Astrocyte (in vitro differentiated cells and primary cell): ENCODE measurements around the gene UVRAG. TPM values are rescaled to one million over a fixed set of nuclear protein-coding genes. Genes with fewer than 3 reads are reported as not detected.

Experiments
- DNase-seq: peaks from one replicate; pipeline ENCODE4 v3.0.0-alpha.2; 2010; ENCODE audit warnings: low read depth
- FAIRE-seq: peaks from 2 replicates; lab custom pipeline; 2011; peaks lifted over from hg19 to GRCh38; lab: Jason Lieb, UNC
- H2AFZ ChIP-seq: 2 replicates; pipeline ENCODE4 v1.6.0; 2012; ENCODE audit warnings: low read depth, low read length, inconsistent platforms
- H3K27ac ChIP-seq: 2 replicates; pipeline ENCODE4 v1.5.1; 2011; ENCODE audit warnings: low read depth, low read length, inconsistent platforms
- H3K27me3 ChIP-seq: 2 replicates; pipeline ENCODE4 v1.6.0; 2011; ENCODE audit warnings: low read length, inconsistent platforms; ENCODE audit not compliant: insufficient read depth
- H3K36me3 ChIP-seq: 2 replicates; pipeline ENCODE4 v1.5.1; 2011; ENCODE audit warnings: low read length, inconsistent platforms; ENCODE audit not compliant: insufficient read depth
- H3K4me1 ChIP-seq: 2 replicates; pipeline ENCODE4 v1.5.1; 2011; ENCODE audit warnings: low read length, inconsistent platforms; ENCODE audit not compliant: insufficient read depth
- H3K4me2 ChIP-seq: 2 replicates; pipeline ENCODE4 v1.6.0; 2012; ENCODE audit warnings: low read length, inconsistent platforms
- H3K4me3 ChIP-seq: 2 replicates; pipeline ENCODE4 v1.5.1; 2011; ENCODE audit warnings: low read depth, mild to moderate bottlenecking, low read length, inconsistent platforms; ENCODE audit not compliant: insufficient read depth
- H3K79me2 ChIP-seq: 2 replicates; pipeline ENCODE4 v1.6.0; 2012; ENCODE audit warnings: mild to moderate bottlenecking, low read length, inconsistent platforms; ENCODE audit not compliant: insufficient read depth
- H3K9ac ChIP-seq: 2 replicates; pipeline ENCODE4 v1.6.0; 2012; ENCODE audit warnings: mild to moderate bottlenecking, low read length, inconsistent platforms
- H3K9me3 ChIP-seq: 2 replicates; pipeline ENCODE4 v1.5.1; 2012; ENCODE audit warnings: low read depth, mild to moderate bottlenecking, low read length, inconsistent platforms; ENCODE audit not compliant: insufficient read depth
- H4K20me1 ChIP-seq: 2 replicates; pipeline ENCODE4 v1.6.0; 2012; ENCODE audit warnings: low read length, inconsistent platforms; ENCODE audit not compliant: insufficient read depth
- H3K27ac Mint-ChIP-seq: one replicate; pipeline ENCODE4 v1.8.0; 2021; ENCODE audit warnings: mild to moderate bottlenecking, mixed read lengths; ENCODE audit not compliant: unreplicated experiment
- H3K27me3 Mint-ChIP-seq: one replicate; pipeline ENCODE4 v1.8.0; 2021; ENCODE audit warnings: low read depth, mixed read lengths; ENCODE audit not compliant: unreplicated experiment
- H3K36me3 Mint-ChIP-seq: one replicate; pipeline ENCODE4 v1.8.0; 2021; ENCODE audit warnings: low read depth, mixed read lengths; ENCODE audit not compliant: unreplicated experiment
- H3K4me1 Mint-ChIP-seq: one replicate; pipeline ENCODE4 v1.8.0; 2021; ENCODE audit warnings: low read depth, mixed read lengths; ENCODE audit not compliant: unreplicated experiment
- H3K4me3 Mint-ChIP-seq: one replicate; pipeline ENCODE4 v1.8.0; 2021; ENCODE audit warnings: mild to moderate bottlenecking, moderate library complexity, mixed read lengths; ENCODE audit not compliant: unreplicated experiment
- H3K9me3 Mint-ChIP-seq: one replicate; pipeline ENCODE4 v1.8.0; 2021; ENCODE audit warnings: mild to moderate bottlenecking, mixed read lengths; ENCODE audit not compliant: unreplicated experiment
- CTCF ChIP-seq: IDR thresholded peaks from 2 replicates; pipeline ENCODE4 v1.5.1; 2011; ENCODE audit warnings: low read depth, mild to moderate bottlenecking, inconsistent platforms, low read length, moderate library complexity; ENCODE audit not compliant: insufficient read depth
- EZH2 ChIP-seq: IDR thresholded peaks from 2 replicates; pipeline ENCODE4 v1.6.1; 2012; ENCODE audit warnings: mild to moderate bottlenecking, low read length, inconsistent platforms; ENCODE audit not compliant: insufficient read depth
- total RNA-seq: library from RNA; stranded (reverse); gene quantifications from 2 replicates; pipeline ENCODE4 v1.2.1, GENCODE V29; 2021

The UVRAG gene
- total RNA-seq, 1 donor from 2014 or later, result 15.3 TPM

- Histone ChIP-seq H4K20me1 (no peaks in the 10 kb centered on the region), H3K4me2 (no peak overlapping the region), H3K4me1 (no peaks in the 10 kb centered on the region), H3K9ac (no peak overlapping the region), H3K27ac (no peak overlapping the region), H3K9me3 (no peaks in the 10 kb centered on the region), H3K27me3 (no peaks in the 10 kb centered on the region), H3K36me3 (no peaks in the 10 kb centered on the region), H2AFZ (no peak overlapping the region), H3K4me3 (no peak overlapping the region), H3K79me2 (no peaks in the 10 kb centered on the region)
- Mint-ChIP-seq H3K36me3 (peaks cover 3% of the 10 kb centered on the region), H3K4me3 (no peak overlapping the region), H3K4me1 (no peaks in the 10 kb centered on the region), H3K27ac (no peak overlapping the region), H3K27me3 (no peaks in the 10 kb centered on the region), H3K9me3 (peaks cover 1% of the 10 kb centered on the region)
- TF ChIP-seq EZH2 (no peak), CTCF (no peak)
- DNase-seq, result no peak
- no peak for FAIRE-seq
These were observed 69.3 kb downstream of the UVRAG start for GRCh38 chr11:75884321-75884720.

- H3K4me2 ChIP-seq, result no peak overlapping the region
- no peaks in the 10 kb centered on the region for H3K36me3 ChIP-seq
- no peaks in the 10 kb centered on the region for H4K20me1 ChIP-seq
- FAIRE-seq (no peak), DNase-seq (no peak)
- H3K4me1 Mint-ChIP-seq, result no peaks in the 10 kb centered on the region
- no peaks in the 10 kb centered on the region for H3K27me3 Mint-ChIP-seq
- H3K36me3 Mint-ChIP-seq, result peaks cover 3% of the 10 kb centered on the region
- TF ChIP-seq CTCF, result no peak
- TF ChIP-seq EZH2, result no peak
- no peaks in the 10 kb centered on the region for H3K27me3 ChIP-seq
- no peaks in the 10 kb centered on the region for H3K79me2 ChIP-seq
- no peak overlapping the region for H3K27ac ChIP-seq
- H3K9me3 Mint-ChIP-seq, result no peaks in the 10 kb centered on the region
- H3K4me3 Mint-ChIP-seq, result no peak overlapping the region
- no peak overlapping the region for H3K9ac ChIP-seq
- no peak overlapping the region for H3K4me3 ChIP-seq
- H3K4me1 ChIP-seq, result no peaks in the 10 kb centered on the region
- H2AFZ ChIP-seq, result no peak overlapping the region
- no peaks in the 10 kb centered on the region for H3K9me3 ChIP-seq
- no peak overlapping the region for H3K27ac Mint-ChIP-seq
These were observed 73.4 kb downstream of the UVRAG start for GRCh38 chr11:75888416-75888815.

GRCh38 chr11:75891947-75892739 lies 77.1 kb downstream of the UVRAG start:
- Histone ChIP-seq H2AFZ (no peak overlapping the region), H3K4me1 (no peaks in the 10 kb centered on the region), H3K36me3 (no peaks in the 10 kb centered on the region), H3K4me2 (no peak overlapping the region), H3K9ac (no peak overlapping the region), H3K9me3 (no peaks in the 10 kb centered on the region), H3K27ac (no peak overlapping the region), H4K20me1 (peaks cover 8% of the 10 kb centered on the region), H3K79me2 (no peaks in the 10 kb centered on the region), H3K27me3 (no peaks in the 10 kb centered on the region), H3K4me3 (no peak overlapping the region)
- Mint-ChIP-seq H3K4me1 (no peaks in the 10 kb centered on the region), H3K9me3 (no peaks in the 10 kb centered on the region), H3K4me3 (no peak overlapping the region), H3K27me3 (no peaks in the 10 kb centered on the region), H3K27ac (no peak overlapping the region), H3K36me3 (peaks cover 3% of the 10 kb centered on the region)
- DNase-seq (no peak), FAIRE-seq (no peak)
- TF ChIP-seq EZH2 (no peak), CTCF (no peak)
